SK-N-SH (cell line): Measurements from ENCODE around the gene ATP6V1C2. TPM values are rescaled to one million over a fixed set of nuclear protein-coding genes. Genes with fewer than 3 reads are reported as not detected.

ENCODE experiments used
- CTCF ChIA-PET: fragments of 300-600, 350-600 bp; formaldehyde crosslinking; extraction: SDS; loops from one replicate; lab custom pipeline; 2021; lab: Yijun Ruan, JAX
- POLR2A ChIA-PET: fragments of 350-600 bp; sonication (Branson Sonifier 250); formaldehyde crosslinking; extraction: SDS; loops from one replicate; lab custom pipeline; 2020; ENCODE audit warnings: antibody characterized with exemption, inconsistent platforms; lab: Yijun Ruan, JAX
- DNase-seq: peaks from one replicate; pipeline ENCODE4 v3.0.0; 2012
- H2AFZ ChIP-seq: fragments of 200-600 bp; sonication (generic); 2 replicates; pipeline ENCODE4 v1.8.1; 2016; ENCODE audit warnings: antibody characterized with exemption, mild to moderate bottlenecking, low read depth
- H3F3A ChIP-seq: fragments of 200-600 bp; sonication (generic); replicated peaks from 2 replicates; pipeline ENCODE3; 2016; ENCODE audit warnings: antibody characterized with exemption, mild to moderate bottlenecking; ENCODE audit not compliant: insufficient read depth
- H3K27ac ChIP-seq, 2 experiments: fragments of 200-500 bp in 1 of 2; fragments of 200-600 bp in 1 of 2; sonication (Bioruptor generic) in 1 of 2; sonication (generic), shearing (Covaris generic) in 1 of 2; 2 replicates each; pipeline versions ENCODE4 v1.5.1 to v1.6.1; 2014 to 2016; ENCODE audit warnings: low read depth in 2 of 2, inconsistent platforms in 1 of 2, low read length in 1 of 2, mild to moderate bottlenecking in 1 of 2, mixed read lengths in 1 of 2
- H3K27me3 ChIP-seq: fragments of 200-600 bp; sonication (generic), shearing (Covaris generic); 2 replicates; pipeline ENCODE4 v1.6.1; 2016; ENCODE audit warnings: mixed run types; ENCODE audit not compliant: insufficient read depth
- H3K36me3 ChIP-seq, 2 experiments: fragments of 200-500 bp in 1 of 2; fragments of 200-600 bp in 1 of 2; sonication (Bioruptor generic) in 1 of 2; sonication (generic) in 1 of 2; replicated peaks in 1 of 2; 2 replicates each; pipeline versions ENCODE3 to v1.5.1; 2014 to 2016; ENCODE audit warnings: low read length in 1 of 2, mild to moderate bottlenecking in 1 of 2; ENCODE audit not compliant: insufficient read depth in 2 of 2, control insufficient read depth in 1 of 2
- H3K4me1 ChIP-seq, 2 experiments: fragments of 200-500 bp in 1 of 2; fragments of 200-600 bp in 1 of 2; sonication (Bioruptor generic) in 1 of 2; sonication (generic), shearing (Covaris generic) in 1 of 2; 2 replicates each; pipeline versions ENCODE4 v1.5.1 to v1.6.1; 2014 to 2016; ENCODE audit warnings: low read depth in 1 of 2, low read length in 1 of 2, mixed run types in 1 of 2; ENCODE audit not compliant: insufficient read depth in 2 of 2, control insufficient read depth in 1 of 2
- H3K4me2 ChIP-seq: fragments of 200-600 bp; sonication (generic), shearing (Covaris generic); 2 replicates; pipeline ENCODE4 v1.6.1; 2017; ENCODE audit warnings: mixed run types
- H3K4me3 ChIP-seq, 2 experiments: fragments of 200-500 bp in 1 of 2; fragments of 200-600 bp in 1 of 2; sonication (Bioruptor generic) in 1 of 2; sonication (generic), shearing (Covaris generic) in 1 of 2; 2 replicates each; pipeline versions ENCODE4 v1.5.1 to v1.8.1; 2014 to 2016; ENCODE audit warnings: low read depth in 2 of 2, inconsistent platforms in 1 of 2, low read length in 1 of 2, mild to moderate bottlenecking in 1 of 2, mixed read lengths in 1 of 2, moderate library complexity in 1 of 2
- H3K79me2 ChIP-seq: fragments of 200-600 bp; sonication (generic); 2 replicates; pipeline ENCODE4 v1.8.1; 2017; ENCODE audit warnings: mild to moderate bottlenecking; ENCODE audit not compliant: insufficient read depth
- H3K9ac ChIP-seq: fragments of 200-600 bp; sonication (generic); 2 replicates; pipeline ENCODE4 v1.6.1; 2017; ENCODE audit warnings: mixed run types
- H3K9me2 ChIP-seq: fragments of 200-600 bp; sonication (generic); 2 replicates; pipeline ENCODE4 v1.6.1; 2017; ENCODE audit warnings: mixed run types
- H3K9me3 ChIP-seq: fragments of 200-600 bp; sonication (generic); 2 replicates; pipeline ENCODE4 v1.6.1; 2017; ENCODE audit warnings: mixed run types, mild to moderate bottlenecking, moderate library complexity
- H4K20me1 ChIP-seq: fragments of 200-600 bp; sonication (generic); 2 replicates; pipeline ENCODE4 v1.6.1; 2017; ENCODE audit warnings: mild to moderate bottlenecking, mixed run types; ENCODE audit not compliant: insufficient read depth
- ELF1 ChIP-seq: IDR thresholded peaks from 2 replicates; pipeline ENCODE4 v1.4.0; 2012
- EP300 ChIP-seq, 2 experiments: IDR thresholded peaks; 2 replicates each; pipeline versions ENCODE4 v1.4.0 to v1.6.1; 2012; ENCODE audit warnings: borderline replicate concordance in 1 of 2, low read depth in 1 of 2, low read length in 1 of 2
- FOXJ3 ChIP-seq: sonication (generic); formaldehyde crosslinking; IDR thresholded peaks from 2 replicates; pipeline ENCODE4 v1.5.1; 2020; ENCODE audit warnings: mild to moderate bottlenecking, missing genetic modification reagents
- FOXM1 ChIP-seq: IDR thresholded peaks from 2 replicates; pipeline ENCODE4 v1.4.0; 2012; ENCODE audit warnings: low read depth, mild to moderate bottlenecking
- GABPA ChIP-seq: IDR thresholded peaks from 2 replicates; pipeline ENCODE4 v1.4.0; 2012; ENCODE audit warnings: low read depth, mild to moderate bottlenecking
- JUND ChIP-seq: IDR thresholded peaks from 2 replicates; pipeline ENCODE4 v1.4.0; 2012
- MEF2A ChIP-seq: IDR thresholded peaks from 2 replicates; pipeline ENCODE4 v1.4.0; 2012; ENCODE audit warnings: low read depth, borderline replicate concordance
- MXI1 ChIP-seq: IDR thresholded peaks from 2 replicates; pipeline ENCODE4 v1.6.1; 2012; ENCODE audit warnings: mild to moderate bottlenecking, low read depth, low read length, improper control_type of control experiment
- RFX5 ChIP-seq: IDR thresholded peaks from 2 replicates; pipeline ENCODE4 v1.6.1; 2012; ENCODE audit warnings: mild to moderate bottlenecking, improper control_type of control experiment, low read length
- RXRA ChIP-seq: IDR thresholded peaks from 2 replicates; pipeline ENCODE4 v1.4.0; 2012; ENCODE audit warnings: low read depth, mild to moderate bottlenecking, borderline replicate concordance
- SIN3A ChIP-seq: IDR thresholded peaks from 2 replicates; pipeline ENCODE4 v1.6.1; 2012; ENCODE audit warnings: low read depth, mild to moderate bottlenecking, low read length, moderate library complexity, borderline replicate concordance
- SMC3 ChIP-seq: IDR thresholded peaks from 2 replicates; pipeline ENCODE4 v1.6.1; 2012; ENCODE audit warnings: low read depth, low read length, improper control_type of control experiment
- TCF12 ChIP-seq: IDR thresholded peaks from 2 replicates; pipeline ENCODE4 v1.4.0; 2012
- WGBS: methylation state at CpG from one replicate; pipeline ENCODE4 v1.1.6; 2017; ENCODE audit warnings: low lambda C conversion rate; 5-methylcytosine and 5-hydroxymethylcytosine counted together
- polyA plus RNA-seq, 3 experiments: library from polyadenylated mRNA; depleted of rRNA; stranded (reverse); fragments of >200 nt; gene quantifications; 2 replicates each; pipeline ENCODE4 v1.2.3, GENCODE V29; 2012
- TF ChIP-seq, protein P1 (sequence below): IDR thresholded peaks from 2 replicates; pipeline ENCODE4 v1.4.0; 2012; ENCODE audit warnings: low read depth
- TF ChIP-seq, protein P2 (sequence below): fragments of 150-350 bp; IDR thresholded peaks from 2 replicates; pipeline ENCODE4 v1.6.1; 2017; ENCODE audit warnings: antibody characterized with exemption, low read length, low read depth, borderline replicate concordance
- TF ChIP-seq, protein P3 (sequence below): IDR thresholded peaks from 2 replicates; pipeline ENCODE4 v1.4.0; 2012; ENCODE audit warnings: low read depth, borderline replicate concordance
- TF ChIP-seq, protein P4 (sequence below): fragments of 150-350 bp; IDR thresholded peaks from 2 replicates; pipeline ENCODE4 v1.6.1; 2016; ENCODE audit warnings: mild to moderate bottlenecking, low read depth, low read length
- TF ChIP-seq, protein P5 (sequence below): IDR thresholded peaks from 2 replicates; pipeline ENCODE4 v1.4.0; 2012; ENCODE audit warnings: low read depth, borderline replicate concordance
- TF ChIP-seq, protein P6 (sequence below): fragments of 200-600 bp; sonication (generic); IDR thresholded peaks from 2 replicates; pipeline ENCODE4 v1.6.1; 2017; ENCODE audit warnings: antibody characterized with exemption, mild to moderate bottlenecking, moderate library complexity

The ATP6V1C2 gene
- polyA plus RNA-seq, 1 of the 3 experiments (the other 2 are of a cell fraction) = 0.12 TPM

DNA sequence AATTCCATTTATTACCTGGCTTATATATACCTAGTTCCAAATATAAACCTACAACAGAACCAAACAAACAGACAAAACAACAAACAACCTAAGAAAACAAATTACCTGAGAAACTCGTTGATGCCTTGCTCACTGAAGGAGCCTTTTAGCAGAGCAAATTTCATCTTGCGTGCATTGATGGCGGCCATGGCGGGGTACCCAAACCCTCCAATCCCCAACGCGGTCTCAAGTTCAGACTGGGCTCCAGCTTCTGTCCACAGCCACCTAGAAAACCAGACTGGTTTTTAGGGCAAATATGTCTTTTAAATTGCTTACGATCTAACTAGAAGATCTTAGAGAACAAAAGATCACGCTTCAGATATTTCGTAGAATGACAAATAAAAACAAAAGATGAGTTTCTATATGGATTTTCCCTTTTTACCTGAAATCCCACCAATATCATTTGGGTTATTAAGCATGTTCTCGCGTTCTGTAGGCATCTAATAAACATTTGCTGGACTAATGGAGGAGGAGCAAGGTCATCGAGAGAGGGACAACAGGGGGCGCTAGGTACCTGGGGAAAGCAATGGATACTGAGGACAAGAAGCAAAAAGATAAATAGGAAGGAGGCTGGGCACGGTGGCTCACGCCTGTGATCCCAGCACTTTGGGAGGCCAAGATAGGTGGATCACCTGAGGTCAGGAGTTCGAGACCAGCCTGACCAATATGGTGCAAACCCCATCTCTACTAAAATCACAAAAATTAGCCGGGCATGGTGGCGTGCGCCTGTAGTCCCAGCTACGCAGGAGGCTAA lies 65.9 kb downstream of the ATP6V1C2 start (continued):
- no peak for TF ChIP-seq SIN3A
- no peak for TF ChIP-seq GABPA

DNA sequence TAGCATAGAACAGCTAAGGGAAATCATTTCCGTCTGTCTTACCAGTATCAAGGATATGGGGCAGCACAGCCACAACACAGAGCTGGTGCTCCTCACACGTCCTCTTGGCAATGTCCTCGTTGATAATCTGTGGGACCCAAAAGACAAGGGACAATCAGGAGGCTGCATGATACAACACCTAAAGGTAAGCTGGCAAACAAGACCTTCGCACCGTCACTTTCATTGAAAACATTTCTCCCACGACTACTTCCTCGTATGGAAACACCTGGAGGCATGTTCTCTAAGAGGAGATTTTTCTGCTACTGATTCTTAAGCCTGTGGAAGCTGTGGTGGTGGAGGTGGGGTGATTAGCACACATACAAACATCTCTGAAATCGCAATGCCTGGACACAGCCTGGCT lies 67.4 kb downstream of the ATP6V1C2 start:
- no peak overlapping the region for H3K9ac ChIP-seq
- H3K27ac ChIP-seq = no peak overlapping the region
- DNase-seq = no peak
- no peaks in the 10 kb centered on the region for H3K9me2 ChIP-seq
- ChIA-PET CTCF (interaction anchor here (0.9 to 2.3 kb wide), 4 partner anchors 11 to 121 kb away, joined by 3 to 9 read pairs (median 6); no protein-coding TSS in a partner anchor), POLR2A (no interaction called here)
- 91% methylated on average over 8 of the region's 8 CpGs for WGBS
- no peaks in the 10 kb centered on the region; a peak in 1 of 4 replicates for H3K4me1 ChIP-seq
- no peak overlapping the region for H3K4me3 ChIP-seq
- no peak overlapping the region for H3K4me2 ChIP-seq
- H3K36me3 ChIP-seq = peaks cover 85 to 91% of the 10 kb centered on the region in 2 experiments
- no peaks in the 10 kb centered on the region for H3K27me3 ChIP-seq
- TF ChIP-seq, protein P1, sequence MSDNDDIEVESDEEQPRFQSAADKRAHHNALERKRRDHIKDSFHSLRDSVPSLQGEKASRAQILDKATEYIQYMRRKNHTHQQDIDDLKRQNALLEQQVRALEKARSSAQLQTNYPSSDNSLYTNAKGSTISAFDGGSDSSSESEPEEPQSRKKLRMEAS = no peak
- TF ChIP-seq, protein P2, sequence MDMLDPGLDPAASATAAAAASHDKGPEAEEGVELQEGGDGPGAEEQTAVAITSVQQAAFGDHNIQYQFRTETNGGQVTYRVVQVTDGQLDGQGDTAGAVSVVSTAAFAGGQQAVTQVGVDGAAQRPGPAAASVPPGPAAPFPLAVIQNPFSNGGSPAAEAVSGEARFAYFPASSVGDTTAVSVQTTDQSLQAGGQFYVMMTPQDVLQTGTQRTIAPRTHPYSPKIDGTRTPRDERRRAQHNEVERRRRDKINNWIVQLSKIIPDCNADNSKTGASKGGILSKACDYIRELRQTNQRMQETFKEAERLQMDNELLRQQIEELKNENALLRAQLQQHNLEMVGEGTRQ = no peak
- TF ChIP-seq, protein P3, sequence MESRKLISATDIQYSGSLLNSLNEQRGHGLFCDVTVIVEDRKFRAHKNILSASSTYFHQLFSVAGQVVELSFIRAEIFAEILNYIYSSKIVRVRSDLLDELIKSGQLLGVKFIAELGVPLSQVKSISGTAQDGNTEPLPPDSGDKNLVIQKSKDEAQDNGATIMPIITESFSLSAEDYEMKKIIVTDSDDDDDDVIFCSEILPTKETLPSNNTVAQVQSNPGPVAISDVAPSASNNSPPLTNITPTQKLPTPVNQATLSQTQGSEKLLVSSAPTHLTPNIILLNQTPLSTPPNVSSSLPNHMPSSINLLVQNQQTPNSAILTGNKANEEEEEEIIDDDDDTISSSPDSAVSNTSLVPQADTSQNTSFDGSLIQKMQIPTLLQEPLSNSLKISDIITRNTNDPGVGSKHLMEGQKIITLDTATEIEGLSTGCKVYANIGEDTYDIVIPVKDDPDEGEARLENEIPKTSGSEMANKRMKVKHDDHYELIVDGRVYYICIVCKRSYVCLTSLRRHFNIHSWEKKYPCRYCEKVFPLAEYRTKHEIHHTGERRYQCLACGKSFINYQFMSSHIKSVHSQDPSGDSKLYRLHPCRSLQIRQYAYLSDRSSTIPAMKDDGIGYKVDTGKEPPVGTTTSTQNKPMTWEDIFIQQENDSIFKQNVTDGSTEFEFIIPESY = no peak
- TF ChIP-seq FOXM1 (no peak), TCF12 (no peak), RXRA (no peak), ELF1 (no peak), EP300 (IDR thresholded peaks at IDR 0.05; ENCODE audit: borderline replicate concordance in 1 of 2, low read depth in 1 of 2, low read length in 1 of 2) (no peak), RFX5 (no peak), JUND (no peak), FOXJ3 (CRISPR knock-in tag) (no peak), MEF2A (no peak), SMC3 (no peak), MXI1 (no peak)
- TF ChIP-seq, protein P4, sequence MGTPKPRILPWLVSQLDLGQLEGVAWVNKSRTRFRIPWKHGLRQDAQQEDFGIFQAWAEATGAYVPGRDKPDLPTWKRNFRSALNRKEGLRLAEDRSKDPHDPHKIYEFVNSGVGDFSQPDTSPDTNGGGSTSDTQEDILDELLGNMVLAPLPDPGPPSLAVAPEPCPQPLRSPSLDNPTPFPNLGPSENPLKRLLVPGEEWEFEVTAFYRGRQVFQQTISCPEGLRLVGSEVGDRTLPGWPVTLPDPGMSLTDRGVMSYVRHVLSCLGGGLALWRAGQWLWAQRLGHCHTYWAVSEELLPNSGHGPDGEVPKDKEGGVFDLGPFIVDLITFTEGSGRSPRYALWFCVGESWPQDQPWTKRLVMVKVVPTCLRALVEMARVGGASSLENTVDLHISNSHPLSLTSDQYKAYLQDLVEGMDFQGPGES = no peak
- TF ChIP-seq, protein P5, sequence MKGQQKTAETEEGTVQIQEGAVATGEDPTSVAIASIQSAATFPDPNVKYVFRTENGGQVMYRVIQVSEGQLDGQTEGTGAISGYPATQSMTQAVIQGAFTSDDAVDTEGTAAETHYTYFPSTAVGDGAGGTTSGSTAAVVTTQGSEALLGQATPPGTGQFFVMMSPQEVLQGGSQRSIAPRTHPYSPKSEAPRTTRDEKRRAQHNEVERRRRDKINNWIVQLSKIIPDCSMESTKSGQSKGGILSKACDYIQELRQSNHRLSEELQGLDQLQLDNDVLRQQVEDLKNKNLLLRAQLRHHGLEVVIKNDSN = no peak
- TF ChIP-seq, protein P6, sequence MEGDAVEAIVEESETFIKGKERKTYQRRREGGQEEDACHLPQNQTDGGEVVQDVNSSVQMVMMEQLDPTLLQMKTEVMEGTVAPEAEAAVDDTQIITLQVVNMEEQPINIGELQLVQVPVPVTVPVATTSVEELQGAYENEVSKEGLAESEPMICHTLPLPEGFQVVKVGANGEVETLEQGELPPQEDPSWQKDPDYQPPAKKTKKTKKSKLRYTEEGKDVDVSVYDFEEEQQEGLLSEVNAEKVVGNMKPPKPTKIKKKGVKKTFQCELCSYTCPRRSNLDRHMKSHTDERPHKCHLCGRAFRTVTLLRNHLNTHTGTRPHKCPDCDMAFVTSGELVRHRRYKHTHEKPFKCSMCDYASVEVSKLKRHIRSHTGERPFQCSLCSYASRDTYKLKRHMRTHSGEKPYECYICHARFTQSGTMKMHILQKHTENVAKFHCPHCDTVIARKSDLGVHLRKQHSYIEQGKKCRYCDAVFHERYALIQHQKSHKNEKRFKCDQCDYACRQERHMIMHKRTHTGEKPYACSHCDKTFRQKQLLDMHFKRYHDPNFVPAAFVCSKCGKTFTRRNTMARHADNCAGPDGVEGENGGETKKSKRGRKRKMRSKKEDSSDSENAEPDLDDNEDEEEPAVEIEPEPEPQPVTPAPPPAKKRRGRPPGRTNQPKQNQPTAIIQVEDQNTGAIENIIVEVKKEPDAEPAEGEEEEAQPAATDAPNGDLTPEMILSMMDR = no peak
- no peak overlapping the region for H2AFZ ChIP-seq
- H3K79me2 ChIP-seq = peaks cover 6% of the 10 kb centered on the region; the same call in 1 of the 2 replicates
- no peaks in the 10 kb centered on the region for H3F3A ChIP-seq
- H3K9me3 ChIP-seq = no peaks in the 10 kb centered on the region
- no peaks in the 10 kb centered on the region for H4K20me1 ChIP-seq
